ENCODE results near the gene HEXD.

Gene HEXD

GRCh38 chr17:82479602-82480001 lies 61.5 kb downstream of the HEXD start:
- peak overlapping the region; percentile 5; the same call in 1 of the 2 replicates for H3K27ac ChIP-seq
- ChIA-PET POLR2A (ENCODE audit: low non-redundant PET) (no interaction called here), CTCF (interaction anchor here (0.7 kb wide), 1 partner anchor 9 kb away, joined by 3 read pairs; no protein-coding TSS in a partner anchor)

GRCh38 chr17:82480318-82480717 lies 62.2 kb downstream of the HEXD start:
- no peak for TF ChIP-seq CTCF (conservative IDR thresholded peaks at IDR 0.05; ENCODE audit: low read depth)
- peak overlapping the region; percentile 5; the same call in 1 of the 2 replicates for H3K27ac ChIP-seq
- CTCF ChIA-PET: interaction anchor here (0.6 to 1.0 kb wide), 5 partner anchors 8 to 42 kb away, joined by 3 to 5 read pairs (median 3); no protein-coding TSS in a partner anchor
- POLR2A ChIA-PET (ENCODE audit: low non-redundant PET): no interaction called here
- DNase-seq (ENCODE audit: low spot score): no peak

More at GRCh38 chr17:82479602-82480001, 61.5 kb downstream of the HEXD start:
- DNase-seq (ENCODE audit: low spot score): no peak
- TF ChIP-seq CTCF (conservative IDR thresholded peaks at IDR 0.05; ENCODE audit: low read depth): no peak

GRCh38 chr17:82483204-82483660 lies 65.1 kb downstream of the HEXD start:
- POLR2A ChIA-PET (ENCODE audit: low non-redundant PET): no interaction called here
- CTCF ChIA-PET: interaction anchor here (0.7 kb wide), 1 partner anchor 52 kb away, joined by 3 read pairs; no protein-coding TSS in a partner anchor
- no peak for TF ChIP-seq CTCF (conservative IDR thresholded peaks at IDR 0.05; ENCODE audit: low read depth)

GRCh38 chr17:82483836-82484235 lies 65.7 kb downstream of the HEXD start:
- no peak for TF ChIP-seq CTCF (conservative IDR thresholded peaks at IDR 0.05; ENCODE audit: low read depth)
- CTCF ChIA-PET: no interaction called here
- peak overlapping the region; percentile 10 for H3K27ac ChIP-seq
- POLR2A ChIA-PET (ENCODE audit: low non-redundant PET): no interaction called here
- DNase-seq (ENCODE audit: low spot score): no peak

More at GRCh38 chr17:82483204-82483660, 65.1 kb downstream of the HEXD start:
- no peak overlapping the region for H3K27ac ChIP-seq
- no peak for DNase-seq (ENCODE audit: low spot score)

- no peak for TF ChIP-seq CTCF (conservative IDR thresholded peaks at IDR 0.05; ENCODE audit: low read depth)
- CTCF ChIA-PET: interaction anchor here (0.6 kb wide), 1 partner anchor 65 kb away, joined by 3 read pairs; no protein-coding TSS in a partner anchor
These were observed 68.3 kb downstream of the HEXD start for GRCh38 chr17:82486231-82487094.

GRCh38 chr17:82487910-82488309 lies 69.8 kb downstream of the HEXD start:
- CTCF ChIA-PET: interaction anchor here (1.1 kb wide), 1 partner anchor 8 kb away, joined by 3 read pairs; no protein-coding TSS in a partner anchor
- no peak for TF ChIP-seq CTCF (conservative IDR thresholded peaks at IDR 0.05; ENCODE audit: low read depth)
- no peak for DNase-seq (ENCODE audit: low spot score)
- POLR2A ChIA-PET (ENCODE audit: low non-redundant PET): no interaction called here
- H3K27ac ChIP-seq: peak overlapping the region; percentile 98

More at GRCh38 chr17:82486231-82487094, 68.3 kb downstream of the HEXD start:
- no peak for DNase-seq (ENCODE audit: low spot score)
- POLR2A ChIA-PET (ENCODE audit: low non-redundant PET): no interaction called here
- H3K27ac ChIP-seq: peak overlapping the region; percentile 98
